ENCODE measurements around the gene ISLR2.

DNA sequence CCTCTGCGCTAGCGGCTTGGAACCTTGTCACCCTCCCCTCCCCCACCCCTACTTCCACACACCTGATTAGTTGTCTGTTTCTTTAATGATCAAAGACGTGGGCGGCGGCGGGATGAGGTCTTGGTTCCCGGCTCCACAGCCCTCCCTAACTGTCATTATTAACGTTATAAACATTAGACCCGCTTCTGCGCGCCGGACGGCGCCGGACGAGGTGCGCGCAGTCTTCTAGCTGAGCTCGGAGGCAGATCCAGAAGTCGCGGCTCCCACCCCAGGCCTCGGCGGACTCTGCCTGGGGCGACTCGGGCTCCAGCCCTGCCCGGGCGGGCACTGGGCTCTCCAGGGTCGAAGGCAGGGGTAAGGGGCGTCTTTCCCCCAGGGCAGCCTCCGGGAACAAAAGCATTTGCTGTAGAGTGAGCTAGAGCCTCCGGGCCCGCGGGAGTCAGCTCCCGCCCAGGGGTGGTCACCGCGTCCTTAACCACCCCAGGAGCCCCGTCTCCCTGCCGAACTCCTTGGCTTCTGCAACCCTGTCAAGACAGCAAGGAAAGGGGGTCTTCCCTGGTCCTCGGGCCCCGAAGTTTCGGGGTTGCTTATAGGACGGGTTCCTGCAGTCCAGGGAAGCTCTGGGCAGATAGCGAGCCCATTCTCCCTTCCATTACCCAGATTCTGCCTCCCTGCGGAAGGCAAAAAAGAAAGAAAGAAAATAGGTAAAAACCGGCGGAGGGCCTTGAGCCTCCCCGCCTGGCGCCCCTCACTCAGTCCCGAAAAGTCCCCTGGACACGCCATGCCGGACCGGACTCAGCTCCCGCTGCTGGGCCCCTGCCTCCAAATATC lies 2.2 kb upstream of the ISLR2 start:
- TF ChIP-seq CTCF (IDR thresholded peaks at IDR 0.05; ENCODE audit: borderline replicate concordance, extremely low read depth, low read length, poor library complexity, severe bottlenecking) (no peak), EZH2 (IDR thresholded peaks at IDR 0.05; ENCODE audit: borderline replicate concordance, low read depth, low read length, severe bottlenecking) (no peak)
